Stomach (tissue), 4 donors: ENCODE measurements around the gene MUC5B.

ENCODE experiments used
- EP300 ChIP-seq: sonication (generic); formaldehyde crosslinking; IDR thresholded peaks from one replicate; pipeline ENCODE4 v1.6.1; 2017; ENCODE audit warnings: antibody characterized with exemption
- POLR2A ChIP-seq, 4 donors: fragments of 450-650 bp; IDR thresholded peaks; one replicate each; pipeline ENCODE4 v1.6.1; 2016; ENCODE audit warnings: antibody characterized with exemption in 4 of 4, control low read depth in 2 of 4, mild to moderate bottlenecking in 1 of 4, moderate library complexity in 1 of 4
- POLR2AphosphoS5 ChIP-seq, 3 donors: sonication (generic); formaldehyde crosslinking; IDR thresholded peaks; one replicate each; pipeline ENCODE4 v1.6.1; 2016; ENCODE audit warnings: antibody characterized with exemption in 3 of 3
- TF ChIP-seq, protein P1 (sequence below), 7 experiments: fragments of 450-650 bp in 4 of 7; fragments of 200-600 bp in 3 of 7; sonication (generic) in 3 of 7; IDR thresholded peaks; one replicate each; pipeline ENCODE4 v1.5.1; 2016 to 2019; ENCODE audit warnings: antibody characterized with exemption in 7 of 7, control low read depth in 2 of 7, mild to moderate bottlenecking in 1 of 7

DNA sequence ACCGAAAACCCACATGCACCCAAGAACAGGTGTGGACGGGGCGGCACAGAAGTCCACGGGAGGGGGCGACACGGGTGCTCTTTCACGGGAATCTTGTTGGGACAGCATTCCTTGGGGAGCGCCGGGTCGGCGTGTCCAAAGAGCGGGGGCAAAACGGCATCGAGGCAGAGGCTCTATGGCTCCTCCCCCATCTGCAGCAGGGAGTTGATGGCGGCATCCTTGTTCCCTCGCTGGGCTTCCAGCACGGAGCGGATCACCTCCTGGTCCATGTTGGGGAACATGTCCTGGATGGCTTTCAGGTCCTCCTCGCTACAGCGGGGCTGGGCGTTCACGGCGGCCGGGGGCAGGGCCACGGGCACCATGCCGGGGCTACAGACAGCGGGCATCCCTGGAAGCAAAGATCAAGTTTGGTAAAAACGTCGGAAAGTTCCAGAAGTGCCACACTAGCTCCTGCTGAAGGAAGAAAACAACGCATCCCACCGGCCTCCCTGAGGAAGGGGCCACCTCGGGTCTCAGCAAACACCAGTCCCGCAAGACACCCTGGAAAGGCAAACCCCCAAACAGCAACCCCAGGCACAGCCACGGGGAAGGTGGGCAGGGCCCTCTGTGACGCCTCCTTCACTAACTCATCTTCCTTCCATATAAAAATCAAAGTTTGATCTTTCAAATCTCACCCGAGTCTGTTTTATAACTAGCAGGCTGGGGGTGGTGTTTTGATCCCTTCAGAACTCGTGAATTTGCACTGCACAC is 54.2 kb downstream of the MUC5B start:
- TF ChIP-seq, protein P1, sequence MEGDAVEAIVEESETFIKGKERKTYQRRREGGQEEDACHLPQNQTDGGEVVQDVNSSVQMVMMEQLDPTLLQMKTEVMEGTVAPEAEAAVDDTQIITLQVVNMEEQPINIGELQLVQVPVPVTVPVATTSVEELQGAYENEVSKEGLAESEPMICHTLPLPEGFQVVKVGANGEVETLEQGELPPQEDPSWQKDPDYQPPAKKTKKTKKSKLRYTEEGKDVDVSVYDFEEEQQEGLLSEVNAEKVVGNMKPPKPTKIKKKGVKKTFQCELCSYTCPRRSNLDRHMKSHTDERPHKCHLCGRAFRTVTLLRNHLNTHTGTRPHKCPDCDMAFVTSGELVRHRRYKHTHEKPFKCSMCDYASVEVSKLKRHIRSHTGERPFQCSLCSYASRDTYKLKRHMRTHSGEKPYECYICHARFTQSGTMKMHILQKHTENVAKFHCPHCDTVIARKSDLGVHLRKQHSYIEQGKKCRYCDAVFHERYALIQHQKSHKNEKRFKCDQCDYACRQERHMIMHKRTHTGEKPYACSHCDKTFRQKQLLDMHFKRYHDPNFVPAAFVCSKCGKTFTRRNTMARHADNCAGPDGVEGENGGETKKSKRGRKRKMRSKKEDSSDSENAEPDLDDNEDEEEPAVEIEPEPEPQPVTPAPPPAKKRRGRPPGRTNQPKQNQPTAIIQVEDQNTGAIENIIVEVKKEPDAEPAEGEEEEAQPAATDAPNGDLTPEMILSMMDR (IDR thresholded peaks at IDR 0.05): no peak
- TF ChIP-seq EP300 (no peak), POLR2A (IDR thresholded peaks at IDR 0.05) (no peak), POLR2AphosphoS5 (IDR thresholded peaks at IDR 0.05) (no peak)
